ENCODE measurements around the gene ISM2. TPM values are rescaled to one million over a fixed set of nuclear protein-coding genes. Genes with fewer than 3 reads are reported as not detected.
A peak's percentile ranks its signal among the peaks of the same experiment; 100 is the strongest.
"Not testable (repeated sequence)": the region's sequence is repeated elsewhere in the genome, so short reads cannot be mapped to it uniquely, and the experiment has no call there.

ISM2 gene
- total RNA-seq, 5 donors from 2014 or later (not counting 1 experiment from before 2014, with no cell fraction given) = not detected

GRCh38 chr14:77528701-77529100 is 30.1 kb upstream of the ISM2 start:
- WGBS (ENCODE audit: insufficient coverage) = 80% methylated on average over 1 of the region's 5 CpGs
- POLR2A ChIA-PET = not testable (repeated sequence)

GRCh38 chr14:77526266-77526665 is 27.6 kb upstream of the ISM2 start:
- peaks cover 3 to 12% of the 10 kb centered on the region in 2 donors for H3K36me3 ChIP-seq (ENCODE audit: control insufficient read depth in 2 of 2, extremely low read depth in 1 of 2, insufficient read depth in 1 of 2, low read length in 1 of 2)
- H3K27ac ChIP-seq (ENCODE audit: low read length) = no peak overlapping the region
- no peak overlapping the region for H3K4me3 Mint-ChIP-seq
- CTCF ChIA-PET = no interaction called here
- peak overlapping the region in 1 of 2 donors; percentile 31 for H3K27ac Mint-ChIP-seq
- ATAC-seq (replicated peaks in 1 of 4) (no peak), DNase-seq (no peak)
- H3K27me3 Mint-ChIP-seq = no peaks in the 10 kb centered on the region
- POLR2A ChIA-PET = no interaction called here
- no peak overlapping the region for H3K4me3 ChIP-seq (ENCODE audit: control insufficient read depth in 1 of 2, extremely low read depth in 1 of 2, low read length in 1 of 2)
- no peaks in the 10 kb centered on the region for H3K4me1 ChIP-seq (ENCODE audit: control insufficient read depth in 1 of 2, extremely low read depth in 1 of 2, insufficient read depth in 2 of 2, low read length in 2 of 2)
- no peaks in the 10 kb centered on the region for H3K27me3 ChIP-seq (replicated peaks in 1 of 2; ENCODE audit: control insufficient read depth in 2 of 2, extremely low read depth in 1 of 2, insufficient read depth in 2 of 2, low read length in 1 of 2)
- H3K36me3 Mint-ChIP-seq = peaks cover 33% of the 10 kb centered on the region
- WGBS (ENCODE audit: insufficient coverage) = no CpG with 5 or more reads among the region's 1 CpG
- peaks cover 0 to 12% (median 0%) of the 10 kb centered on the region in 3 donors for H3K4me1 Mint-ChIP-seq
- H3K9me3 ChIP-seq = no peaks in the 10 kb centered on the region
- no peaks in the 10 kb centered on the region for H3K9me3 Mint-ChIP-seq

More at GRCh38 chr14:77528701-77529100, 30.1 kb upstream of the ISM2 start:
- H3K36me3 ChIP-seq (ENCODE audit: control insufficient read depth in 2 of 2, extremely low read depth in 1 of 2, insufficient read depth in 1 of 2, low read length in 1 of 2); CTCF ChIA-PET; H3K4me1 Mint-ChIP-seq; H3K4me3 Mint-ChIP-seq; H3K27ac Mint-ChIP-seq; H3K4me1 ChIP-seq (ENCODE audit: control insufficient read depth in 1 of 2, extremely low read depth in 1 of 2, insufficient read depth in 2 of 2, low read length in 2 of 2); ATAC-seq (replicated peaks in 1 of 4); H3K9me3 ChIP-seq; H3K27ac ChIP-seq (ENCODE audit: low read length); H3K4me3 ChIP-seq (ENCODE audit: control insufficient read depth in 1 of 2, extremely low read depth in 1 of 2, low read length in 1 of 2); H3K9me3 Mint-ChIP-seq; H3K27me3 ChIP-seq (replicated peaks in 1 of 2; ENCODE audit: control insufficient read depth in 2 of 2, extremely low read depth in 1 of 2, insufficient read depth in 2 of 2, low read length in 1 of 2); H3K27me3 Mint-ChIP-seq; DNase-seq: not testable (repeated sequence)
- peaks cover 27% of the 10 kb centered on the region for H3K36me3 Mint-ChIP-seq

GRCh38 chr14:77524536-77524935 is 25.9 kb upstream of the ISM2 start:
- peaks cover 3 to 22% of the 10 kb centered on the region in 2 donors for H3K36me3 ChIP-seq (ENCODE audit: control insufficient read depth in 2 of 2, extremely low read depth in 1 of 2, insufficient read depth in 1 of 2, low read length in 1 of 2)
- no peaks in the 10 kb centered on the region for H3K27me3 ChIP-seq (replicated peaks in 1 of 2; ENCODE audit: control insufficient read depth in 2 of 2, extremely low read depth in 1 of 2, insufficient read depth in 2 of 2, low read length in 1 of 2)
- peaks cover 0 to 12% (median 0%) of the 10 kb centered on the region in 3 donors for H3K4me1 Mint-ChIP-seq
- H3K27ac Mint-ChIP-seq = no peak overlapping the region
- no peaks in the 10 kb centered on the region for H3K27me3 Mint-ChIP-seq
- no peak overlapping the region for H3K27ac ChIP-seq (ENCODE audit: low read length)
- no peak overlapping the region for H3K4me3 Mint-ChIP-seq
- no peaks in the 10 kb centered on the region for H3K4me1 ChIP-seq (ENCODE audit: control insufficient read depth in 1 of 2, extremely low read depth in 1 of 2, insufficient read depth in 2 of 2, low read length in 2 of 2)
- H3K9me3 Mint-ChIP-seq = no peaks in the 10 kb centered on the region
- ChIA-PET CTCF (no interaction called here), POLR2A (no interaction called here)
- no peak for ATAC-seq (replicated peaks in 1 of 4)
- 75% methylated on average over 5 of the region's 6 CpGs for WGBS (ENCODE audit: insufficient coverage)
- H3K36me3 Mint-ChIP-seq = peaks cover 43% of the 10 kb centered on the region
- no peak for DNase-seq
- H3K4me3 ChIP-seq (ENCODE audit: control insufficient read depth in 1 of 2, extremely low read depth in 1 of 2, low read length in 1 of 2) = no peak overlapping the region
- no peaks in the 10 kb centered on the region for H3K9me3 ChIP-seq

GRCh38 chr14:77523109-77523508 is 24.5 kb upstream of the ISM2 start:
- peaks cover 0 to 12% (median 0%) of the 10 kb centered on the region in 3 donors for H3K4me1 Mint-ChIP-seq
- H3K27ac Mint-ChIP-seq = no peak overlapping the region
- no peaks in the 10 kb centered on the region for H3K27me3 Mint-ChIP-seq
- Histone ChIP-seq H3K27me3 (replicated peaks in 1 of 2; ENCODE audit: control insufficient read depth in 2 of 2, extremely low read depth in 1 of 2, insufficient read depth in 2 of 2, low read length in 1 of 2) (no peaks in the 10 kb centered on the region), H3K9me3 (no peaks in the 10 kb centered on the region), H3K4me3 (ENCODE audit: control insufficient read depth in 1 of 2, extremely low read depth in 1 of 2, low read length in 1 of 2) (no peak overlapping the region), H3K27ac (ENCODE audit: low read length) (no peak overlapping the region), H3K36me3 (ENCODE audit: control insufficient read depth in 2 of 2, extremely low read depth in 1 of 2, insufficient read depth in 1 of 2, low read length in 1 of 2) (peaks cover 3 to 29% of the 10 kb centered on the region in 2 donors), H3K4me1 (ENCODE audit: control insufficient read depth in 1 of 2, extremely low read depth in 1 of 2, insufficient read depth in 2 of 2, low read length in 2 of 2) (no peaks in the 10 kb centered on the region)
- no peaks in the 10 kb centered on the region for H3K9me3 Mint-ChIP-seq
- peaks cover 58% of the 10 kb centered on the region for H3K36me3 Mint-ChIP-seq
- ATAC-seq (replicated peaks in 1 of 4) (no peak), DNase-seq (no peak)
- CTCF ChIA-PET = no interaction called here
- 59% methylated on average over 3 of the region's 3 CpGs for WGBS (ENCODE audit: insufficient coverage)
- POLR2A ChIA-PET = no interaction called here
- H3K4me3 Mint-ChIP-seq = no peak overlapping the region

- Histone ChIP-seq H3K36me3 (ENCODE audit: control insufficient read depth in 2 of 2, extremely low read depth in 1 of 2, insufficient read depth in 1 of 2, low read length in 1 of 2) (peaks cover 8 to 38% of the 10 kb centered on the region in 2 donors), H3K27ac (ENCODE audit: low read length) (no peak overlapping the region), H3K4me3 (ENCODE audit: control insufficient read depth in 1 of 2, extremely low read depth in 1 of 2, low read length in 1 of 2) (no peak overlapping the region), H3K9me3 (no peaks in the 10 kb centered on the region), H3K27me3 (replicated peaks in 1 of 2; ENCODE audit: control insufficient read depth in 2 of 2, extremely low read depth in 1 of 2, insufficient read depth in 2 of 2, low read length in 1 of 2) (no peaks in the 10 kb centered on the region), H3K4me1 (ENCODE audit: control insufficient read depth in 1 of 2, extremely low read depth in 1 of 2, insufficient read depth in 2 of 2, low read length in 2 of 2) (no peaks in the 10 kb centered on the region)
- CTCF ChIA-PET = no interaction called here
- Mint-ChIP-seq H3K4me3 (no peak overlapping the region), H3K27ac (no peak overlapping the region), H3K27me3 (no peaks in the 10 kb centered on the region), H3K4me1 (peaks cover 0 to 12% (median 0%) of the 10 kb centered on the region in 3 donors), H3K9me3 (no peaks in the 10 kb centered on the region), H3K36me3 (peaks cover 69% of the 10 kb centered on the region)
- WGBS (ENCODE audit: insufficient coverage) = 94% methylated on average over 4 of the region's 4 CpGs
- no peak for ATAC-seq (replicated peaks in 1 of 4)
- no peak for DNase-seq
- POLR2A ChIA-PET = no interaction called here
These were observed 21.9 kb upstream of the ISM2 start for GRCh38 chr14:77520555-77520954.

GRCh38 chr14:77516126-77516525 is 17.5 kb upstream of the ISM2 start:
- Histone ChIP-seq H3K27ac (ENCODE audit: low read length) (no peak overlapping the region), H3K9me3 (no peaks in the 10 kb centered on the region), H3K4me3 (ENCODE audit: control insufficient read depth in 1 of 2, extremely low read depth in 1 of 2, low read length in 1 of 2) (no peak overlapping the region), H3K4me1 (ENCODE audit: control insufficient read depth in 1 of 2, extremely low read depth in 1 of 2, insufficient read depth in 2 of 2, low read length in 2 of 2) (no peaks in the 10 kb centered on the region), H3K27me3 (replicated peaks in 1 of 2; ENCODE audit: control insufficient read depth in 2 of 2, extremely low read depth in 1 of 2, insufficient read depth in 2 of 2, low read length in 1 of 2) (no peaks in the 10 kb centered on the region), H3K36me3 (ENCODE audit: control insufficient read depth in 2 of 2, extremely low read depth in 1 of 2, insufficient read depth in 1 of 2, low read length in 1 of 2) (peaks cover 11 to 52% of the 10 kb centered on the region in 2 donors)
- Mint-ChIP-seq H3K36me3 (peaks cover 73% of the 10 kb centered on the region), H3K27ac (no peak overlapping the region), H3K4me3 (no peak overlapping the region), H3K27me3 (no peaks in the 10 kb centered on the region), H3K9me3 (no peaks in the 10 kb centered on the region), H3K4me1 (no peaks in the 10 kb centered on the region)
- ChIA-PET POLR2A (no interaction called here), CTCF (interaction anchor here in 1 of 2 donors (0.7 kb wide), 1 partner anchor 41 kb away, joined by 3 read pairs; no protein-coding TSS in a partner anchor)
- DNase-seq (no peak), ATAC-seq (replicated peaks in 1 of 4) (no peak)

GRCh38 chr14:77511486-77512162 is 13.0 kb upstream of the ISM2 start:
- DNase-seq = no peak
- Mint-ChIP-seq H3K4me3 (no peak overlapping the region), H3K27me3 (no peaks in the 10 kb centered on the region), H3K27ac (no peak overlapping the region), H3K9me3 (no peaks in the 10 kb centered on the region), H3K4me1 (no peaks in the 10 kb centered on the region), H3K36me3 (peaks cover 67% of the 10 kb centered on the region)
- ChIA-PET CTCF (no interaction called here), POLR2A (no interaction called here)
- Histone ChIP-seq H3K27ac (ENCODE audit: low read length) (no peak overlapping the region), H3K36me3 (ENCODE audit: control insufficient read depth in 2 of 2, extremely low read depth in 1 of 2, insufficient read depth in 1 of 2, low read length in 1 of 2) (peaks cover 6 to 47% of the 10 kb centered on the region in 2 donors), H3K4me3 (ENCODE audit: control insufficient read depth in 1 of 2, extremely low read depth in 1 of 2, low read length in 1 of 2) (no peak overlapping the region), H3K9me3 (no peaks in the 10 kb centered on the region), H3K27me3 (replicated peaks in 1 of 2; ENCODE audit: control insufficient read depth in 2 of 2, extremely low read depth in 1 of 2, insufficient read depth in 2 of 2, low read length in 1 of 2) (no peaks in the 10 kb centered on the region), H3K4me1 (ENCODE audit: control insufficient read depth in 1 of 2, extremely low read depth in 1 of 2, insufficient read depth in 2 of 2, low read length in 2 of 2) (no peaks in the 10 kb centered on the region)
- 100% methylated on average over 6 of the region's 8 CpGs for WGBS (ENCODE audit: insufficient coverage)
- ATAC-seq (replicated peaks in 1 of 4) = no peak
